ENCODE measurements around the gene XXYLT1. TPM values are rescaled to one million over a fixed set of nuclear protein-coding genes. Genes with fewer than 3 reads are reported as not detected.

Gene XXYLT1
- total and polyA plus RNA-seq, 2 of the 8 experiments (the other 6 are each of a cell fraction or from before 2014, with no cell fraction given), result 18.9 to 23.8 TPM

GRCh38 chr3:195139091-195139875 is 131.7 kb downstream of the XXYLT1 start (continued):
- TF ChIP-seq POU5F1 (IDR thresholded peaks at IDR 0.05; ENCODE audit: low read depth, low read length) (no peak), CEBPB (IDR thresholded peaks at IDR 0.05; ENCODE audit: low read depth, low read length) (no peak), SAP30 (IDR thresholded peaks at IDR 0.05; ENCODE audit: insufficient read depth, insufficient replicate concordance, low read length) (no peak), FOSL1 (IDR thresholded peaks at IDR 0.05; ENCODE audit: insufficient read depth, low read depth, low read length) (no peak), SP2 (IDR thresholded peaks at IDR 0.05; ENCODE audit: low read length) (no peak), ASH2L (IDR thresholded peaks at IDR 0.05; ENCODE audit: low read length) (no peak), JUN (IDR thresholded peaks at IDR 0.05; ENCODE audit: low read depth, low read length) (no peak), RNF2 (IDR thresholded peaks at IDR 0.05; ENCODE audit: borderline replicate concordance, low read depth, low read length, missing control alignments, poor library complexity, severe bottlenecking) (no peak), NRF1 (IDR thresholded peaks at IDR 0.05; ENCODE audit: low read depth, low read length) (no peak), TAF1 (IDR thresholded peaks at IDR 0.05; ENCODE audit: low read depth, low read length) (no peak), JUND (IDR thresholded peaks at IDR 0.05; ENCODE audit: low read length) (no peak), CTBP2 (IDR thresholded peaks at IDR 0.05; ENCODE audit: borderline replicate concordance, insufficient read depth, insufficient read length, low read length) (no peak)
